Peyer's patch (tissue), 4 donors: ENCODE results near the gene AMOT. TPM values are rescaled to one million over a fixed set of nuclear protein-coding genes. Genes with fewer than 3 reads are reported as not detected.

Source experiments
- DNase-seq, 3 donors: peaks; one replicate each; pipeline ENCODE4 v3.0.0-alpha.2; 2017 to 2019
- H3K27ac ChIP-seq, 4 donors: fragments of 200-600 bp; sonication (generic); one replicate each; pipeline ENCODE4 v1.5.1; 2016 to 2019
- H3K27me3 ChIP-seq, 2 donors: fragments of 200-600 bp; sonication (generic); one replicate each; pipeline ENCODE4 v1.5.1; 2019
- H3K36me3 ChIP-seq, 3 donors: fragments of 200-600 bp; sonication (generic); one replicate each; pipeline ENCODE4 v1.5.1; 2016 to 2019
- H3K4me1 ChIP-seq, 4 donors: fragments of 200-600 bp; sonication (generic); one replicate each; pipeline ENCODE4 v1.5.1; 2016 to 2019
- H3K4me3 ChIP-seq, 4 donors: fragments of 200-600 bp; sonication (generic); 1 replicate in 3 of 4; 2 replicates in 1 of 4; pipeline ENCODE4 v1.5.1; 2016 to 2019; ENCODE audit warnings: mild to moderate bottlenecking in 1 of 4
- H3K9me3 ChIP-seq, 4 donors: fragments of 200-600 bp; sonication (generic); one replicate each; pipeline ENCODE4 v1.5.1; 2016 to 2019; ENCODE audit warnings: mild to moderate bottlenecking in 1 of 4
- POLR2A ChIP-seq, 2 donors: fragments of 450-650 bp; IDR thresholded peaks; one replicate each; pipeline ENCODE4 v1.5.1; 2017; ENCODE audit warnings: antibody characterized with exemption in 2 of 2, mild to moderate bottlenecking in 2 of 2, moderate library complexity in 2 of 2
- total RNA-seq, 4 donors: library from RNA; depleted of rRNA; stranded (reverse); fragments of >200 nt; gene quantifications; one replicate each; pipeline ENCODE4 v1.1.0, GENCODE V29; 2016
- TF ChIP-seq, protein P1 (sequence below), 6 experiments: fragments of 450-650 bp in 4 of 6; fragments of 200-600 bp in 2 of 6; sonication (generic) in 1 of 6; IDR thresholded peaks; one replicate each; pipeline ENCODE4 v1.5.1; 2017 to 2019; ENCODE audit warnings: antibody characterized with exemption in 6 of 6, mild to moderate bottlenecking in 3 of 6, moderate library complexity in 1 of 6

AMOT gene
- total RNA-seq, 4 donors from 2014 or later: 8.3 to 43.8 (median 18.0) TPM

DNA sequence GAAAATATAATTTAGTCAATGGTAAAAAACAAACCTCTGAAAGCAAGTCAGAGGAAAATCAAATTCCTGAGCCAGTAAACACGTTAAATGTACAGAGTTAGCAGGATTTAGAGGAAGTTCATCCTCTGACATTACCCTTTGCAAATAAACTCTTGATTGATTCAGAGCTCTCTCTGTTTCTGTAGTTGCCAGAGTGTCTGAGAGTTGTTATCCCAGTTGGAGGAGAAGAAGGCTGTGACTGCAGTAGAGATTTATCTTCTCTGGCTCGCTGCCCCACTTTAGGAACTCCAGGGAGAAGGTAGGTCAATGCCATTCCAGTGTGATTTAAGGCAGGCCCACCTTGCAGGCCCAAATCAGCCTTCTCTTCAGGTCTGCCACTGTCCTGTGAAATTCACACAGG, 6.2 kb upstream of the AMOT start:
- Histone ChIP-seq H3K27me3 (no peaks in the 10 kb centered on the region), H3K4me3 (no peak overlapping the region), H3K4me1 (no peaks in the 10 kb centered on the region), H3K9me3 (no peaks in the 10 kb centered on the region), H3K36me3 (no peaks in the 10 kb centered on the region), H3K27ac (no peak overlapping the region)
- DNase-seq: no peak
- TF ChIP-seq, protein P1, sequence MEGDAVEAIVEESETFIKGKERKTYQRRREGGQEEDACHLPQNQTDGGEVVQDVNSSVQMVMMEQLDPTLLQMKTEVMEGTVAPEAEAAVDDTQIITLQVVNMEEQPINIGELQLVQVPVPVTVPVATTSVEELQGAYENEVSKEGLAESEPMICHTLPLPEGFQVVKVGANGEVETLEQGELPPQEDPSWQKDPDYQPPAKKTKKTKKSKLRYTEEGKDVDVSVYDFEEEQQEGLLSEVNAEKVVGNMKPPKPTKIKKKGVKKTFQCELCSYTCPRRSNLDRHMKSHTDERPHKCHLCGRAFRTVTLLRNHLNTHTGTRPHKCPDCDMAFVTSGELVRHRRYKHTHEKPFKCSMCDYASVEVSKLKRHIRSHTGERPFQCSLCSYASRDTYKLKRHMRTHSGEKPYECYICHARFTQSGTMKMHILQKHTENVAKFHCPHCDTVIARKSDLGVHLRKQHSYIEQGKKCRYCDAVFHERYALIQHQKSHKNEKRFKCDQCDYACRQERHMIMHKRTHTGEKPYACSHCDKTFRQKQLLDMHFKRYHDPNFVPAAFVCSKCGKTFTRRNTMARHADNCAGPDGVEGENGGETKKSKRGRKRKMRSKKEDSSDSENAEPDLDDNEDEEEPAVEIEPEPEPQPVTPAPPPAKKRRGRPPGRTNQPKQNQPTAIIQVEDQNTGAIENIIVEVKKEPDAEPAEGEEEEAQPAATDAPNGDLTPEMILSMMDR (IDR thresholded peaks at IDR 0.05): no peak
- TF ChIP-seq POLR2A (IDR thresholded peaks at IDR 0.05): no peak

DNA sequence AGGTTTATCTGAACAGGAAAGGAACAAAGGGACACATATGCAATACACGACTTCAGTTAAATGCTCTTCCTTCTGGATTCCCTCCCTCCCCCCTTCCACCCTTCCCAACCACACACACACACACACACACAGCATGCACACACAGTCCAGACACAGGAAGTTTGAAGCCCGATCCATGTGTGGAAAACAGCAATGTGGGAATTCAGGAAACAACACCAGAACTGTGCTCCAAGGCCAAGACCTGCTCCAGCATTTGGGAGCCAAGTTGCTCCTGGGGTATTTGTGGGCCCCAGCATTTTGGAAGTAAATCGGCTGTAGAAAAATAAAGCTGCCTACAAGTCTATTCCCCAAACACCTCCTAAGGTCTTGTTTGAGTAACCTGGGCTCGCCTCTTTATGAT, 5.6 kb upstream of the AMOT start:
- Histone ChIP-seq H3K9me3 (peaks cover 0 to 3% (median 0%) of the 10 kb centered on the region in 4 donors), H3K4me3 (no peak overlapping the region), H3K27ac (no peak overlapping the region)

DNA sequence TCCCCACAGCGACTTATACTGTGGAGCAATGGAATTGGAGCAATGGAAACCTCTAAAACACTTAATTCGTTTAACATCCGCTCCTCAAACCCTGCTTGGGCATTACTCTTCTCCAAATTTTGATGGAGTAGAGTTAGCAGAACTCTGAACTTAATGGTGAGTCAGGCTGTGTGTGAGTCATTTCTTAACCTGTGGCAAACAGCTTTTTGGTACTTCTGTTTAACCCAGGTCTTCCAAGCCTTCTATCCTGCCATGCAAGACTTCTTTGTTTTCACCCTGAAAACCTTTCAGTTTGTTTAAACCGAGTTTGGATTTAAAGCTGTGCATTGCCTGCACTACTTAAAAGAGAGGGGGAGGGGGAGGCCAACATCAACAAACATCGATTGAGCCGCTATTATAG, 3.6 kb upstream of the AMOT start:
- no peak overlapping the region for H3K27ac ChIP-seq
- H3K4me3 ChIP-seq: no peak overlapping the region
- peaks cover 0 to 3% (median 0%) of the 10 kb centered on the region in 4 donors for H3K9me3 ChIP-seq
- no peaks in the 10 kb centered on the region for H3K36me3 ChIP-seq
- no peak for DNase-seq
- H3K27me3 ChIP-seq: no peaks in the 10 kb centered on the region
- TF ChIP-seq, protein P1 (IDR thresholded peaks at IDR 0.05): no peak
- TF ChIP-seq POLR2A (IDR thresholded peaks at IDR 0.05): no peak
- no peaks in the 10 kb centered on the region for H3K4me1 ChIP-seq

More for the DNA sequence above, 5.6 kb upstream of the AMOT start:
- no peaks in the 10 kb centered on the region for H3K36me3 ChIP-seq
- no peak for TF ChIP-seq POLR2A (IDR thresholded peaks at IDR 0.05)
- TF ChIP-seq, protein P1 (IDR thresholded peaks at IDR 0.05): no peak
- H3K27me3 ChIP-seq: no peaks in the 10 kb centered on the region
- no peaks in the 10 kb centered on the region for H3K4me1 ChIP-seq
- DNase-seq: no peak

DNA sequence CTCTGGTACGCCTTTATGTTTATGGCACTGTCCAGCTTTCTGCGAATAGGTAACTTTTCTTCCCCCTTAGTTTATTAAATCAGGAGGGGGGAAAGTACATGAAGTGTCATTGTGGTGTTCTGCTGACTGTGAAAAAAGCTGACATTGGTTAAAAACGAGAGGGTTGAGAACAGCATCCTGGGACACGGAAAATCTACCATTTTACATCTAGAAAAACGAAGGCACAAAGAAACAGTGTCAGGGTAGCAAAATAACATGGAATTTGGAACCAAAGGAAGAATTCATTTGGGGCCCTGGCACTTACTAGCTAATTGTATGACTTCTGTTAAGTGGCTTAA, 1.2 kb upstream of the AMOT start:
- peak overlapping the region; percentile 46 to 76 (median 67) for H3K4me3 ChIP-seq
- no peaks in the 10 kb centered on the region for H3K27me3 ChIP-seq
- no peak for DNase-seq
- no peaks in the 10 kb centered on the region for H3K36me3 ChIP-seq
- H3K4me1 ChIP-seq: no peaks in the 10 kb centered on the region
- TF ChIP-seq, protein P1 (IDR thresholded peaks at IDR 0.05): no peak
- no peak for TF ChIP-seq POLR2A (IDR thresholded peaks at IDR 0.05)
- peak overlapping the region in 3 of 4 donors; percentile 77 to 88 (median 82) for H3K27ac ChIP-seq
- peaks cover 0 to 3% (median 0%) of the 10 kb centered on the region in 4 donors for H3K9me3 ChIP-seq

DNA sequence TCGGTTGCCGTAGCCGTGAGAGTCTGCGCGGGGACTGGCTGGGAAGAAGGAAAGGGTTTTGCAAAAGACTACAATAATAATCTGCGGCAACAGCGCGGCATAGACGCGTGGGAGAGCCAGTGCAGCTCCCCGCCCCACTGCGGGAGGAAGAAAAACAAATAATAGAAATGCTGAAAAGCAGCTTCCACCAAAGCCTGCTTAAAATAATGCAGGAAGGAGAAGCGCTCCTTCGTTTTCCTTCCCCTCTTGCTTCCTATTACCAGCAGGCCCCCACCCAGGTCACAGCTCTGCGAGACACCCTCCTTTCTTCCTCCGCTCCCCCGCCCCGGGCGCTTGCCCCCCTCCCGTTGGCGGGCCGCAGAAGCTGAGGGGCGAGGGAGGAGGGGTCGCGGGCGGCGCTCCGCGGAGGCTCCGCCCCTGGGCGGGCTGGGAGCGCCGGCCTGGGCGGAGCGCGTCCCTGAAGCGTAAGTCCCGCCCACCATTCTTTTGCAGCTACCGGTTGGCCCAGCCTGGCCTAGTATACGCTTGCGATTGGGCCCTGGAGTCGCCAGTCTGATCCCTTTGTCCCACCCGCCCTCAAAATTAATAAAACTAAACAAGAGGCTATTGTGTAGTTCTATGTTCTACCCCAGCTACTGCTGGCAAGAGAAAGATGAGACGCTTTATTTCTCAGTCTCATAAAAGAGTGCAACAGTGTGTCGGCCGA, 636 bp upstream of the AMOT start:
- DNase-seq: peak; percentile 73 to 92 (median 80)
- H3K4me3 ChIP-seq: peak overlapping the region; percentile 46 to 76 (median 67)
- no peaks in the 10 kb centered on the region for H3K27me3 ChIP-seq
- H3K9me3 ChIP-seq: peaks cover 0 to 3% (median 0%) of the 10 kb centered on the region in 4 donors
- H3K36me3 ChIP-seq: no peaks in the 10 kb centered on the region
- H3K27ac ChIP-seq: peak overlapping the region; percentile 72 to 88 (median 80)
- H3K4me1 ChIP-seq: no peaks in the 10 kb centered on the region
- TF ChIP-seq, protein P1 (IDR thresholded peaks at IDR 0.05): no peak
- TF ChIP-seq POLR2A (IDR thresholded peaks at IDR 0.05): peak; percentile 14 to 42
